PC-9 (cell line): Measurements from ENCODE around the gene PARD6B.

Experiments
- CTCF ChIP-seq: fragments of 200-600 bp; sonication (generic); conservative IDR thresholded peaks from 2 replicates; pipeline ENCODE4 v1.6.1; 2017; ENCODE audit warnings: mixed run types, antibody characterized with exemption, mild to moderate bottlenecking, moderate library complexity
- EZH2 ChIP-seq: fragments of 200-600 bp; sonication (generic); IDR thresholded peaks from 2 replicates; pipeline ENCODE4 v1.8.0; 2017; ENCODE audit warnings: antibody characterized with exemption, low read depth

GRCh38 chr20:50731930-50732690, 730 bp downstream of the PARD6B start:
- TF ChIP-seq CTCF (0 out of 2 replicates have a peak, but pooled peaks have one; percentile 12), EZH2 (no peak)
